ENCODE data around the gene EIF4E3.

The EIF4E3 gene

GRCh38 chr3:71629289-71629688 lies 95.9 kb downstream of the EIF4E3 start:
- no peak overlapping the region for H3K4me3 ChIP-seq (ENCODE audit: low read length)
- TF ChIP-seq CTCF (IDR thresholded peaks at IDR 0.05; ENCODE audit: insufficient read depth, low read depth, low read length, missing control alignments) = no peak
- DNase-seq (ENCODE audit: low read depth) = peak; percentile 6

GRCh38 chr3:71628522-71628921 lies 96.7 kb downstream of the EIF4E3 start:
- no peak for DNase-seq (ENCODE audit: low read depth)
- no peak overlapping the region for H3K4me3 ChIP-seq (ENCODE audit: low read length)
- TF ChIP-seq CTCF (IDR thresholded peaks at IDR 0.05; ENCODE audit: insufficient read depth, low read depth, low read length, missing control alignments) = no peak

- no peak for TF ChIP-seq CTCF (IDR thresholded peaks at IDR 0.05; ENCODE audit: insufficient read depth, low read depth, low read length, missing control alignments)
- peak; percentile 8 for DNase-seq (ENCODE audit: low read depth)
- H3K4me3 ChIP-seq (ENCODE audit: low read length) = no peak overlapping the region
Observed at GRCh38 chr3:71625676-71626075, 99.5 kb downstream of the EIF4E3 start.

All from epithelial cell of esophagus (primary cell).